Epithelial cell of esophagus (primary cell): Measurements from ENCODE around the gene TNKS2.
A peak's percentile ranks its signal among the peaks of the same experiment; 100 is the strongest.
"Not testable (repeated sequence)": the region's sequence is repeated elsewhere in the genome, so short reads cannot be mapped to it uniquely, and the experiment has no call there.

Experiments
- DNase-seq: peaks from one replicate; pipeline ENCODE4 v3.0.0; 2010; ENCODE audit warnings: low read depth
- H3K4me3 ChIP-seq: 2 replicates; pipeline ENCODE4 v1.5.1; 2011; ENCODE audit warnings: mild to moderate bottlenecking, low read length, control low read depth
- TF ChIP-seq, protein P1 (sequence below): IDR thresholded peaks from 2 replicates; pipeline ENCODE4 v1.5.1; 2011; ENCODE audit warnings: low read depth, mild to moderate bottlenecking, low read length, control low read depth, inconsistent platforms; ENCODE audit not compliant: insufficient read depth; ENCODE audit errors: missing control alignments

Gene TNKS2

DNA sequence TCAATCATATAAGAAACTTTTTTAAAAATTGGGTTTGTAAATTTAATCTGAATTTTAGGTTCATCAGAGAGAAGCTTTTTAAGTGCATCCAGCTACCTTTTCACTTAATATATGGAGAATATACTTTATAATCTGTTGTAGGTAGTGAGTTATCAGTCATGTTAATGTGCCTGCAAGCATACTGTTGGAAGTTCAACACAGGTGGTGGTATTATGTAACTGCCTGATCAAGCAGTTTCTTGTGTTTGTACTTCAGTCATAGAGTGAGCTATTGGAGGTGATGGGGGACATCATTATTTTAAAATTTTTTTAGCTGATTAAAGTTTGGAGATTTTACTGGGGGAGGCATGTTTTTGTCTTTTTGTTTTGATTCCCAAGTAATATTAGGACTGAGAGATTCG lies 2.5 kb downstream of the TNKS2 start:
- peak overlapping the region; percentile 90 for H3K4me3 ChIP-seq
- TF ChIP-seq, protein P1, sequence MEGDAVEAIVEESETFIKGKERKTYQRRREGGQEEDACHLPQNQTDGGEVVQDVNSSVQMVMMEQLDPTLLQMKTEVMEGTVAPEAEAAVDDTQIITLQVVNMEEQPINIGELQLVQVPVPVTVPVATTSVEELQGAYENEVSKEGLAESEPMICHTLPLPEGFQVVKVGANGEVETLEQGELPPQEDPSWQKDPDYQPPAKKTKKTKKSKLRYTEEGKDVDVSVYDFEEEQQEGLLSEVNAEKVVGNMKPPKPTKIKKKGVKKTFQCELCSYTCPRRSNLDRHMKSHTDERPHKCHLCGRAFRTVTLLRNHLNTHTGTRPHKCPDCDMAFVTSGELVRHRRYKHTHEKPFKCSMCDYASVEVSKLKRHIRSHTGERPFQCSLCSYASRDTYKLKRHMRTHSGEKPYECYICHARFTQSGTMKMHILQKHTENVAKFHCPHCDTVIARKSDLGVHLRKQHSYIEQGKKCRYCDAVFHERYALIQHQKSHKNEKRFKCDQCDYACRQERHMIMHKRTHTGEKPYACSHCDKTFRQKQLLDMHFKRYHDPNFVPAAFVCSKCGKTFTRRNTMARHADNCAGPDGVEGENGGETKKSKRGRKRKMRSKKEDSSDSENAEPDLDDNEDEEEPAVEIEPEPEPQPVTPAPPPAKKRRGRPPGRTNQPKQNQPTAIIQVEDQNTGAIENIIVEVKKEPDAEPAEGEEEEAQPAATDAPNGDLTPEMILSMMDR: no peak
- peak; percentile 30 for DNase-seq

DNA sequence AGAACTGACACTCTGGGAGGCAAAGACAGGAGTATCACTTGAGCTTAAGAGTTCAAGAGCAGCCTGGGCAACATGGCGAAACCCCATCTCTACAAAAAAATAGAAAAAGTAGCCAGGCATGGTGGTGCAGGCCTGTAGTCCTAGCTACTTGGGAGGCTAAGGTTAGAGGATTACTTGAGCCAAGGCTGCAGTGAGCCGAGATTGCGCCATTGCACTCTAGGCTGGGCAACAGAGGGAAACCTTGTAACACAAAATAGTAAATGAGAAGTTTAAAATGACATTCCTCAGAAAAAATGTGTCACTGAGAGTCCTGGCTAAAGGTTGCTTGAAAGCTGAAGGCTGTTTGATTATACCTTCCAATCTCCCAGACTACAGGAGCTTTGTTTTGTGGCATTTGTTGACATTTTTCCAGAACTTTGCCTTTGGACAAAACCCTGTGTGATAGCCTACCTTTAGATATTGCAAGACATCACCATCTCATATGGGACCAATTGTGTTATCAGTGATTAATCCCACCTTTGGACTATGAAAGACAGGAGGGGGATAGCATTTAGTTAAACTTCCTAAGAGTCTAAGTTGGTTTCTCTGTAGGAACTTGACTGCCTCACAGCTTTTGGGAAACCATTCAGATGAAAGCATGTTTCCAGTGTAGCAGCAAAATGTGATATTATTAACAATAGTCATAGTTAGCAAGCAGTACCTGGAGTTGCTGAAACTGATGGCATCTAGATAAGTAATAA lies 5.3 kb downstream of the TNKS2 start:
- H3K4me3 ChIP-seq: no peak overlapping the region
- TF ChIP-seq, protein P1: no peak
- no peak for DNase-seq

DNA sequence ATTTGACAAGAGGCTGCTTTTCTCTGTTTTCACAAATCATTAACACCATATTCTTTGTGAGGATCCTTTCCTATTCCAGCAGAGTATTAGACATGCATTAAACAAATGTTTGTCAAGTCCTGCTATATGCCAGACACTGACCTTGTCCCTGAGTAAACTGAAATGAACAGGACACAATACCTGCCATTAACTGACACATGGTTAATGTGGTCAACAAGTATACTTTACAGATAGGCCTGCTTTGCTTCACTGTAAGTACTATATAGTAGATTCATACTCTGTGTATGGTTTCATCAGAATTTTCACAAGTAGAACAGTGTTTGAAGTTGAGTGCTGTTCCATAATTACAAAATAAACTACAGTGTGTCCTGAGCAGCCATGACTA lies 5.9 kb downstream of the TNKS2 start:
- TF ChIP-seq, protein P1: no peak
- no peak for DNase-seq
- no peak overlapping the region for H3K4me3 ChIP-seq

DNA sequence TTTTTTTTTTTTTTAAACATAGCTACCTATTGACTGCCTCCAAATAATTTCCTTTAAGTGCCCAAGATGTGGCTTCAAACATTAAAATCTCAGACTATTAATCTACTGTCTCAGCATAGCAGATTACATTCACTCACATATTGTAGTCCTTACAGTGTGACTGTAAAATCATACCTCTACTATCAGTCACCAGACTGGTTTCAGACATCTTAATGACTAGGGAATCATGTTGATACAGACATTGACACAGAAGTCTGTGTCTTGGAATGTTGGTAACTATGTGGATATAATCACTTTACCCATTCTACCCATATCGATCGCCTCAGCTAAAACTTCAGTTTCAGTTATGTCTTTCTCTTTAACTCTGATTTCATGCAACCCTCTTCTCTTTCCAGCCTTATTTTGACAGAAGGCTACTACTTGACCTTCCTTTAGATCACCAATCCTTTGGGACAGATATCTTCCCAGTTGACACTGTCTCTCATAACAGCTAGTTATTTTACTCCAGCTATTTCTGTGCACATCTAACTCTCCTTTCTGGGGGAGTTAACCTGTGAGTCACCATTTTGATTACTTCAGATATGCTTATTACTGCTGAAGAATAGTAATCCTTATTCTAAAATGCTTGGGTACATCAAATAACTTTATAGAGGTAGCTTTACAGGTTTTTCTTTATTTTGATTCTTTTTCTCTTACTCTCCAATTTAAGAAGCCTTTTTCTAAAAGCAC lies 7.0 kb downstream of the TNKS2 start:
- TF ChIP-seq, protein P1: no peak
- no peak overlapping the region for H3K4me3 ChIP-seq
- peak; percentile 20 for DNase-seq

DNA sequence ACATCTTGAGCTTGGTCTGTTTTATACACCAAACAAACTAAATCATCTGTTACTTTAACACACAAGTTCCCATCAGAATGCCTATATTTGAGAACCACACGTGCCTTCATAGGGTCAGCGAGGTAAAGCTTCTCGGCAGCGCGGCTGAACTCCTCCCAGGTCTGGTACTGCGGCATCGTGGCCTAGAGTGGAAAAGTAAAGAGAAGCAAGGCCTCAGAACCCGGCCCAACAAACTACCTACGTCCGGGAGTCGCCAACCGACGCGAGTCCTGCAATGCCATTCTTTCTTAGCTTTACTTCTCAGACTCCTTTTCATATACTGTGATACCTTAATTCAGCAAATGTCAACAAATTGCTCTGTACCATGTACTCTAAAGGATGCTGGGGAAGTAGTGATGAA lies 9.0 kb downstream of the TNKS2 start:
- not testable (repeated sequence) for H3K4me3 ChIP-seq, DNase-seq

DNA sequence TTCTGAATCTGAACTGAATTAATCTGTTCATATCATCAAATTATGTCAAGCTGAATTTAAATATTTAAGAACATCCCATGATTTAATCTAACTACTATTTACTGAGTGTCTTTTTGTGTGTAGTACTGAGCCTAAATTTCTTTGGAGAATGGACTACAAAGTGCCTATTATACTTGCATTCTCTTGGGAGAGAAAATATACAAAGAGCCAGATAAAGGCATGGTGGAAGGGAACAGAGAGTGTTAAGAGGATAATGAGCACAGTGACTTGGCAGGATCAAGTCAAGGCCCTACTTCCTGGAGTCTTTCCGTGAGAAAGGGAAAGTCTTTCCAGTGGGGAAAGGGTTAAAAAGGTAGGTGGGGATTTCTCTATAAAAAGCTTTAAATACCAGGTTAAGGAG lies 15.0 kb downstream of the TNKS2 start:
- no peak for DNase-seq
- H3K4me3 ChIP-seq: no peak overlapping the region
- TF ChIP-seq, protein P1: no peak

DNA sequence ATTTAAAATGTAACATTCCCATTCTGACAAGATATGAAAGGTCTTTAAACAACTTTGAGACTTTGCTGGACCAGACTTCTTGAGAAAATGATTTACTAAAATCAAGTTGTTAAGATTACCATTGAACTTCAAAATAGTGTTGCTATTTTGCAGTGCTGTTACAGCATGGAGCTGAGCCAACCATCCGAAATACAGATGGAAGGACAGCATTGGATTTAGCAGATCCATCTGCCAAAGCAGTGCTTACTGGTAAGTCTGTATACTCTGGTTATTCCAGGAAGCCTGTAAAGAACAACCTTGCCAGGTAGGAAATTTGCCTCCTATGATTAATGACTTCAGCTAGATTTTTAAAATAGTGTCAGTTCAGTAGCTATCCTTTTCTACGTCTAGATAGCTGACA lies 18.8 kb downstream of the TNKS2 start:
- DNase-seq: no peak
- H3K4me3 ChIP-seq: no peak overlapping the region
- TF ChIP-seq, protein P1: no peak
